HG03039 (cell line): ENCODE measurements around the gene GDF10.

Source experiments
- ATAC-seq: cut with Tn5 transposase; IDR thresholded peaks from one replicate; pipeline ENCODE4 v1.9.1; 2021; ENCODE audit warnings: mild to moderate bottlenecking, moderate library complexity; ENCODE audit not compliant: unreplicated experiment

The GDF10 gene

GRCh38 chr10:47332371-47332770 lies 32.4 kb downstream of the GDF10 start:
- ATAC-seq, result no peak

- ATAC-seq, result no peak
Measured at GRCh38 chr10:47332946-47333345, 32.9 kb downstream of the GDF10 start.

GRCh38 chr10:47333532-47333931 lies 33.5 kb downstream of the GDF10 start:
- ATAC-seq, result no peak

- ATAC-seq, result no peak
Measured at GRCh38 chr10:47334466-47335295, 34.7 kb downstream of the GDF10 start.

- no peak for ATAC-seq
Measured at GRCh38 chr10:47335906-47336305, 35.9 kb downstream of the GDF10 start.

GRCh38 chr10:47336387-47337134 lies 36.6 kb downstream of the GDF10 start:
- ATAC-seq, result no peak

GRCh38 chr10:47337310-47337709 lies 37.3 kb downstream of the GDF10 start:
- no peak for ATAC-seq

- no peak for ATAC-seq
Measured at GRCh38 chr10:47339186-47339735, 39.3 kb downstream of the GDF10 start.

- no peak for ATAC-seq
Measured at GRCh38 chr10:47339759-47340607, 40.0 kb downstream of the GDF10 start.

GRCh38 chr10:47340608-47341170 lies 40.7 kb downstream of the GDF10 start:
- ATAC-seq, result no peak

- no peak for ATAC-seq
Measured at GRCh38 chr10:47344996-47345870, 45.2 kb downstream of the GDF10 start.

GRCh38 chr10:47346581-47347302 lies 46.7 kb downstream of the GDF10 start:
- ATAC-seq, result no peak

- no peak for ATAC-seq
Measured at GRCh38 chr10:47347303-47347675, 47.3 kb downstream of the GDF10 start.

GRCh38 chr10:47348138-47348651 lies 48.2 kb downstream of the GDF10 start, which contains the start of gene RBP3:
RBP3 (plus strand) TSS chr10:47348363; CDS start chr10:47348485, 122 bp downstream.
- ATAC-seq, result no peak

GRCh38 chr10:47348661-47349470 lies 48.9 kb downstream of the GDF10 start:
- no peak for ATAC-seq

GRCh38 chr10:47349516-47349915 lies 49.5 kb downstream of the GDF10 start:
- no peak for ATAC-seq

GRCh38 chr10:47349941-47350371 lies 50.0 kb downstream of the GDF10 start:
- no peak for ATAC-seq
